Measurements from ENCODE around the gene NETO1. TPM values are rescaled to one million over a fixed set of nuclear protein-coding genes. Genes with fewer than 3 reads are reported as not detected.

Gene NETO1
- total RNA-seq, 2 experiments from 2014 or later: not detected

- intact Hi-C loops (cut with micrococcal nuclease; ENCODE audit: unreplicated experiment): no loop called here
- H3K79me2 ChIP-seq (ENCODE audit: insufficient read depth, low read depth, low read length): no peaks in the 10 kb centered on the region
- TF ChIP-seq EZH2phosphoT487 (IDR thresholded peaks at IDR 0.05; ENCODE audit: borderline replicate concordance, low read depth, low read length): no peak
- TF ChIP-seq CTCF (conservative IDR thresholded peaks at IDR 0.05; ENCODE audit: low read length): no peak
- BruUV-seq (replicated peaks): no TSS peak
- H3K9me2 ChIP-seq (ENCODE audit: insufficient read depth, low read length): no peaks in the 10 kb centered on the region
- no peaks in the 10 kb centered on the region for H3K9me3 ChIP-seq (ENCODE audit: low read length)
- H3K4me3 ChIP-seq (ENCODE audit: low read depth, low read length, poor library complexity, severe bottlenecking): no peak overlapping the region
- CTCF ChIA-PET (ENCODE audit: unreplicated experiment): no interaction called here
- H3K4me2 ChIP-seq (ENCODE audit: low read length): no peak overlapping the region
- no peaks in the 10 kb centered on the region for H3K4me1 ChIP-seq (ENCODE audit: insufficient read depth, low read length, poor library complexity, severe bottlenecking)
- no peaks in the 10 kb centered on the region for H3K36me3 ChIP-seq (ENCODE audit: insufficient read depth, low read length)
- no peaks in the 10 kb centered on the region for H4K20me1 ChIP-seq (ENCODE audit: insufficient read depth, low read length)
- no peak for DNase-seq (ENCODE audit: low spot score)
- POLR2A ChIA-PET: no interaction called here
- no peak overlapping the region for H2AFZ ChIP-seq (ENCODE audit: low read length)
- H3K27ac ChIP-seq (ENCODE audit: low read depth, low read length, poor library complexity, severe bottlenecking): no peak overlapping the region
Observed at GRCh38 chr18:72726201-72726600, 141.6 kb downstream of the NETO1 start.

GRCh38 chr18:72721330-72721729 lies 146.5 kb downstream of the NETO1 start:
- no TSS peak for BruUV-seq (replicated peaks)
- no peak overlapping the region for H3K4me2 ChIP-seq (ENCODE audit: low read length)
- H3K4me3 ChIP-seq (ENCODE audit: low read depth, low read length, poor library complexity, severe bottlenecking): no peak overlapping the region
- no peaks in the 10 kb centered on the region for H3K79me2 ChIP-seq (ENCODE audit: insufficient read depth, low read depth, low read length)
- ChIA-PET CTCF (ENCODE audit: unreplicated experiment) (no interaction called here), POLR2A (no interaction called here)
- no peak for DNase-seq (ENCODE audit: low spot score)
- no peaks in the 10 kb centered on the region for H3K9me2 ChIP-seq (ENCODE audit: insufficient read depth, low read length)
- H2AFZ ChIP-seq (ENCODE audit: low read length): no peak overlapping the region
- TF ChIP-seq EZH2phosphoT487 (IDR thresholded peaks at IDR 0.05; ENCODE audit: borderline replicate concordance, low read depth, low read length) (no peak), CTCF (conservative IDR thresholded peaks at IDR 0.05; ENCODE audit: low read length) (no peak)
- no peaks in the 10 kb centered on the region for H3K9me3 ChIP-seq (ENCODE audit: low read length)
- no peaks in the 10 kb centered on the region for H4K20me1 ChIP-seq (ENCODE audit: insufficient read depth, low read length)
- H3K36me3 ChIP-seq (ENCODE audit: insufficient read depth, low read length): no peaks in the 10 kb centered on the region
- no peak overlapping the region for H3K27ac ChIP-seq (ENCODE audit: low read depth, low read length, poor library complexity, severe bottlenecking)
- H3K4me1 ChIP-seq (ENCODE audit: insufficient read depth, low read length, poor library complexity, severe bottlenecking): no peaks in the 10 kb centered on the region
- intact Hi-C loops (cut with micrococcal nuclease; ENCODE audit: unreplicated experiment): no loop called here

- Histone ChIP-seq H3K4me1 (ENCODE audit: insufficient read depth, low read length, poor library complexity, severe bottlenecking) (no peaks in the 10 kb centered on the region), H3K4me3 (ENCODE audit: low read depth, low read length, poor library complexity, severe bottlenecking) (no peak overlapping the region), H3K79me2 (ENCODE audit: insufficient read depth, low read depth, low read length) (no peaks in the 10 kb centered on the region), H3K9me2 (ENCODE audit: insufficient read depth, low read length) (no peaks in the 10 kb centered on the region), H3K4me2 (ENCODE audit: low read length) (no peak overlapping the region), H3K27ac (ENCODE audit: low read depth, low read length, poor library complexity, severe bottlenecking) (no peak overlapping the region), H4K20me1 (ENCODE audit: insufficient read depth, low read length) (no peaks in the 10 kb centered on the region), H3K36me3 (ENCODE audit: insufficient read depth, low read length) (no peaks in the 10 kb centered on the region), H2AFZ (ENCODE audit: low read length) (no peak overlapping the region), H3K9me3 (ENCODE audit: low read length) (no peaks in the 10 kb centered on the region)
- intact Hi-C loops (cut with micrococcal nuclease; ENCODE audit: unreplicated experiment): no loop called here
- TF ChIP-seq EZH2phosphoT487 (IDR thresholded peaks at IDR 0.05; ENCODE audit: borderline replicate concordance, low read depth, low read length): no peak
- TF ChIP-seq CTCF (conservative IDR thresholded peaks at IDR 0.05; ENCODE audit: low read length): no peak
- CTCF ChIA-PET (ENCODE audit: unreplicated experiment): no interaction called here
- no peak for DNase-seq (ENCODE audit: low spot score)
- BruUV-seq (replicated peaks): no TSS peak
- POLR2A ChIA-PET: no interaction called here
Observed at GRCh38 chr18:72720116-72720515, 147.7 kb downstream of the NETO1 start.
